PFSK-1 (cell line): Measurements from ENCODE around the gene TTLL4. TPM values are rescaled to one million over a fixed set of nuclear protein-coding genes. Genes with fewer than 3 reads are reported as not detected.

Experiments
- FOXP2 ChIP-seq: optimal IDR thresholded peaks from 2 replicates; pipeline ENCODE3; 2011; ENCODE audit warnings: borderline replicate concordance, control low read depth, inconsistent platforms; ENCODE audit not compliant: insufficient read depth; ENCODE audit errors: extremely low read length, extremely low read depth
- POLR2AphosphoS5 ChIP-seq: IDR thresholded peaks from 2 replicates; pipeline ENCODE4 v1.6.1; 2012; ENCODE audit warnings: low read depth, mild to moderate bottlenecking, control low read depth, low read length, moderate library complexity
- SIN3A ChIP-seq: IDR thresholded peaks from 2 replicates; pipeline ENCODE4 v1.6.1; 2012; ENCODE audit warnings: mild to moderate bottlenecking, low read length, moderate library complexity, borderline replicate concordance; ENCODE audit not compliant: insufficient read depth
- TAF1 ChIP-seq: IDR thresholded peaks from 2 replicates; pipeline ENCODE4 v1.6.1; 2012; ENCODE audit warnings: low read length, control low read depth, borderline replicate concordance; ENCODE audit not compliant: insufficient read depth
- polyA plus RNA-seq: library from polyadenylated mRNA; unstranded; fragments of >200 nt; gene quantifications from one replicate; pipeline ENCODE4 v1.2.1, GENCODE V29; 2012; ENCODE audit warnings: low read depth, missing spikeins; ENCODE audit not compliant: insufficient read length
- TF ChIP-seq, protein P1 (sequence below), 2 experiments: IDR thresholded peaks; 2 replicates each; pipeline versions ENCODE4 v1.6.1 to v1.8.0; 2011 to 2012; ENCODE audit warnings: low read depth in 2 of 2, low read length in 2 of 2, control low read depth in 1 of 2, inconsistent platforms in 1 of 2, mild to moderate bottlenecking in 1 of 2, moderate library complexity in 1 of 2; ENCODE audit not compliant: insufficient read depth in 1 of 2

Gene TTLL4, protein sequence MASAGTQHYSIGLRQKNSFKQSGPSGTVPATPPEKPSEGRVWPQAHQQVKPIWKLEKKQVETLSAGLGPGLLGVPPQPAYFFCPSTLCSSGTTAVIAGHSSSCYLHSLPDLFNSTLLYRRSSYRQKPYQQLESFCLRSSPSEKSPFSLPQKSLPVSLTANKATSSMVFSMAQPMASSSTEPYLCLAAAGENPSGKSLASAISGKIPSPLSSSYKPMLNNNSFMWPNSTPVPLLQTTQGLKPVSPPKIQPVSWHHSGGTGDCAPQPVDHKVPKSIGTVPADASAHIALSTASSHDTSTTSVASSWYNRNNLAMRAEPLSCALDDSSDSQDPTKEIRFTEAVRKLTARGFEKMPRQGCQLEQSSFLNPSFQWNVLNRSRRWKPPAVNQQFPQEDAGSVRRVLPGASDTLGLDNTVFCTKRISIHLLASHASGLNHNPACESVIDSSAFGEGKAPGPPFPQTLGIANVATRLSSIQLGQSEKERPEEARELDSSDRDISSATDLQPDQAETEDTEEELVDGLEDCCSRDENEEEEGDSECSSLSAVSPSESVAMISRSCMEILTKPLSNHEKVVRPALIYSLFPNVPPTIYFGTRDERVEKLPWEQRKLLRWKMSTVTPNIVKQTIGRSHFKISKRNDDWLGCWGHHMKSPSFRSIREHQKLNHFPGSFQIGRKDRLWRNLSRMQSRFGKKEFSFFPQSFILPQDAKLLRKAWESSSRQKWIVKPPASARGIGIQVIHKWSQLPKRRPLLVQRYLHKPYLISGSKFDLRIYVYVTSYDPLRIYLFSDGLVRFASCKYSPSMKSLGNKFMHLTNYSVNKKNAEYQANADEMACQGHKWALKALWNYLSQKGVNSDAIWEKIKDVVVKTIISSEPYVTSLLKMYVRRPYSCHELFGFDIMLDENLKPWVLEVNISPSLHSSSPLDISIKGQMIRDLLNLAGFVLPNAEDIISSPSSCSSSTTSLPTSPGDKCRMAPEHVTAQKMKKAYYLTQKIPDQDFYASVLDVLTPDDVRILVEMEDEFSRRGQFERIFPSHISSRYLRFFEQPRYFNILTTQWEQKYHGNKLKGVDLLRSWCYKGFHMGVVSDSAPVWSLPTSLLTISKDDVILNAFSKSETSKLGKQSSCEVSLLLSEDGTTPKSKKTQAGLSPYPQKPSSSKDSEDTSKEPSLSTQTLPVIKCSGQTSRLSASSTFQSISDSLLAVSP
- 16.9 TPM for polyA plus RNA-seq

DNA sequence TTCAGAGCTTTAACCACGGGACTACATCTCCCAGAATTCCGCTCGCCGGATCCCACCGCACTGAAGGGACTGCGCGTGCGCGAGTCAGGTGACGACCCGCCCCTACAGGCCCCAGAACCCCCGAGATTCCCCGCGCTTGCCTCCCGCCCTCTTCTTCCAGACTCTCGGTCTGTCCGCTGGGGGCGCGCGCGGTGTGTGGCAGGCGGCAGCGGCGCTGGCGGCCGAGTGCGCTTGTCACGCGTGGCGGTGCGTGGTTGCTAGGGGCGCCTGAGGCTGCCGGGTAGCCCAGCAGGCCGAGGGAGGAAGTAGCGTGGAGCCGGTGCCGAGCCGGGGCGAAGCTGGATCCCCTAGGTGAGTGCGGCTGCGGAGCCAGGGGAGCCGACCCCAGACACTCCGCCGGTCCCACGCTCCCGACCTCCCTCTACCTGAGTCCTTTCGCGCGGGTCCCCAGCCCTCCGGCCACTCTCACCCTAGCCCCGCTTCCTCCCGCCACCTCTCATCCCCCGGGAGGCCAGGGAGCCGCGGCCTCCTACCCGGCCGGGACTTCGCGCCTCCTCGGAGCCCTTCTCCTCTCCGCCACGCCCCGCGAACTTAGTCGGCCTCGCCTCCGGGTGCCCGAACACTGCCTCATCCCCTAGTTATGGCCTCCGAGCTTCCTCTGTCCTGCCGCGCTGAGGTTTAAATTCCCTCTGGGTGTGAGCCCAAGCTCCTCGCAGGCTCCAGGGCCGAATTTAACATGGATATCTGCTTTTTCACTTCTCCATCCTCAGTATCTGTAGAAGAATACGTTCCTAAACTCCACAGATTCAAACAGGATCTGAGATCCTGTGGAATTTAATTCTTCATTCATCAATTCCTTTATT is at the start of gene TTLL4:
Gene TTLL4, plus strand, starts transcription at position 149 of the 863 bp plus-strand sequence. CDS start 26,842 bp downstream, outside the sequence.
- TF ChIP-seq FOXP2 (peak; percentile 83), TAF1 (no peak), POLR2AphosphoS5 (peak; percentile 51; the same call in 1 of the 2 replicates), SIN3A (no peak)
- TF ChIP-seq, protein P1, sequence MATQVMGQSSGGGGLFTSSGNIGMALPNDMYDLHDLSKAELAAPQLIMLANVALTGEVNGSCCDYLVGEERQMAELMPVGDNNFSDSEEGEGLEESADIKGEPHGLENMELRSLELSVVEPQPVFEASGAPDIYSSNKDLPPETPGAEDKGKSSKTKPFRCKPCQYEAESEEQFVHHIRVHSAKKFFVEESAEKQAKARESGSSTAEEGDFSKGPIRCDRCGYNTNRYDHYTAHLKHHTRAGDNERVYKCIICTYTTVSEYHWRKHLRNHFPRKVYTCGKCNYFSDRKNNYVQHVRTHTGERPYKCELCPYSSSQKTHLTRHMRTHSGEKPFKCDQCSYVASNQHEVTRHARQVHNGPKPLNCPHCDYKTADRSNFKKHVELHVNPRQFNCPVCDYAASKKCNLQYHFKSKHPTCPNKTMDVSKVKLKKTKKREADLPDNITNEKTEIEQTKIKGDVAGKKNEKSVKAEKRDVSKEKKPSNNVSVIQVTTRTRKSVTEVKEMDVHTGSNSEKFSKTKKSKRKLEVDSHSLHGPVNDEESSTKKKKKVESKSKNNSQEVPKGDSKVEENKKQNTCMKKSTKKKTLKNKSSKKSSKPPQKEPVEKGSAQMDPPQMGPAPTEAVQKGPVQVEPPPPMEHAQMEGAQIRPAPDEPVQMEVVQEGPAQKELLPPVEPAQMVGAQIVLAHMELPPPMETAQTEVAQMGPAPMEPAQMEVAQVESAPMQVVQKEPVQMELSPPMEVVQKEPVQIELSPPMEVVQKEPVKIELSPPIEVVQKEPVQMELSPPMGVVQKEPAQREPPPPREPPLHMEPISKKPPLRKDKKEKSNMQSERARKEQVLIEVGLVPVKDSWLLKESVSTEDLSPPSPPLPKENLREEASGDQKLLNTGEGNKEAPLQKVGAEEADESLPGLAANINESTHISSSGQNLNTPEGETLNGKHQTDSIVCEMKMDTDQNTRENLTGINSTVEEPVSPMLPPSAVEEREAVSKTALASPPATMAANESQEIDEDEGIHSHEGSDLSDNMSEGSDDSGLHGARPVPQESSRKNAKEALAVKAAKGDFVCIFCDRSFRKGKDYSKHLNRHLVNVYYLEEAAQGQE (IDR thresholded peaks at IDR 0.05; ENCODE audit: insufficient read depth in 1 of 2, low read depth in 2 of 2, low read length in 2 of 2), result no peak

DNA sequence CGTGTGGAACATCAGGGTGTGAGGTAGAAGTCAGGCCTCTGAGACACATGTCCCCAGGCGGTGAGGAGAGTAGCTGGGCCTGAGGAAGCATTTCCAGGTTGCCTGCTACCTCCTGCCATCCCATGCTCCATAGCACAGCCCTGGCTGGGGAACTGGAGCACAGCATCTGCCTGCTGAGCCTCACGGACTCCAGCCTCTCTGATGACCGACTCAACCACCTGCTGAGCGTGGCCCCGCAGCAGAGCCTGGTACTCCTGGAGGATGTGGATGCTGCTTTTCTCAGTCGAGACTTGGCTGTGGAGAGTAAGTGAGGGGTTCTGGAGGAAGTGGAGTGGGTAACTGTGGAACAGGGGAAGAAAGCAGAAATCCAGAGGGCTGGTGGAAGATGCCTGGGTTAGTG is 48.3 kb upstream of the TTLL4 start:
- TF ChIP-seq, protein P1 (IDR thresholded peaks at IDR 0.05; ENCODE audit: insufficient read depth in 1 of 2, low read depth in 2 of 2, low read length in 2 of 2), result no peak
- no peak for TF ChIP-seq SIN3A
- TF ChIP-seq POLR2AphosphoS5, result no peak
- no peak for TF ChIP-seq TAF1
- TF ChIP-seq FOXP2, result no peak

DNA sequence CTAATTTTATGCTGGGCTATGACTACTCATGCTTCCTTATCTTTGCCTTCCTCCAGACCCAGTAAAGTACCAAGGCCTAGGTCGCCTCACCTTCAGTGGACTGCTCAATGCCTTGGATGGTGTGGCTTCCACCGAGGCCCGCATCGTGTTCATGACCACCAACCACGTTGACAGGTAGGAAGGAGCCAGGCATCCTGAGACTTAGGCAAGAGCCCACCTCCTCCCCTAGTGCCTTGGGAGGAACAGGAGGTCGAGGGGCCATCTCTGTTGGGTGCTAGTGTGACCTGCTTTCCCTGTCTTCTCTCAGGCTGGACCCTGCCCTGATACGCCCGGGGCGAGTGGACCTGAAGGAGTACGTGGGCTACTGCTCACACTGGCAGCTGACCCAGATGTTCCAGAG is 47.8 kb upstream of the TTLL4 start:
- TF ChIP-seq FOXP2, result no peak
- no peak for TF ChIP-seq SIN3A
- no peak for TF ChIP-seq TAF1
- TF ChIP-seq, protein P1 (IDR thresholded peaks at IDR 0.05; ENCODE audit: insufficient read depth in 1 of 2, low read depth in 2 of 2, low read length in 2 of 2), result no peak
- no peak for TF ChIP-seq POLR2AphosphoS5

DNA sequence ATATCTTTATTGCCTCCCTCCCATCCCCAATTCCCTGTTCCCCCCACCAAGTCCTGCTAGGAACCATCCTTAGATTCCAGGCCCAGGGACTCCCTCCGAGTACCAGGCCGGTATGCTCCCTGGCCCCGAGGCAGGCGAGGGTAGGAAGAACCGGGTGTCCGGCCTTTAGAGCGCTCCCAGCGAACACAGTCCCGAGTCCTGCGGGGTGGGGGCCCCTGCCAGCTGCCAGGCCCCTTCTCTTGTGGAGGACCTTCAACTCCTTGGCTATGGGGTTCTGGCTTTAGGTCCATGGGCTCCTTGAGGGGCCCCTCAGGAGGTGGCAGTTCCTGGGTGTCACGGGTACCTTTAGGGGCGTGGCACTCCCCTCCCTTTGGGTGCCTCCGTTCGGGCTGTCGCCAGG is 46.7 kb upstream of the TTLL4 start:
- TF ChIP-seq, protein P1 (IDR thresholded peaks at IDR 0.05; ENCODE audit: insufficient read depth in 1 of 2, low read depth in 2 of 2, low read length in 2 of 2), result no peak
- no peak for TF ChIP-seq SIN3A
- no peak for TF ChIP-seq POLR2AphosphoS5
- TF ChIP-seq FOXP2, result no peak
- no peak for TF ChIP-seq TAF1
